ENCODE results near the gene LTBP1. TPM values are rescaled to one million over a fixed set of nuclear protein-coding genes. Genes with fewer than 3 reads are reported as not detected.

LTBP1 gene
- total RNA-seq, 1 experiment from 2014 or later, result 28.5 TPM

DNA sequence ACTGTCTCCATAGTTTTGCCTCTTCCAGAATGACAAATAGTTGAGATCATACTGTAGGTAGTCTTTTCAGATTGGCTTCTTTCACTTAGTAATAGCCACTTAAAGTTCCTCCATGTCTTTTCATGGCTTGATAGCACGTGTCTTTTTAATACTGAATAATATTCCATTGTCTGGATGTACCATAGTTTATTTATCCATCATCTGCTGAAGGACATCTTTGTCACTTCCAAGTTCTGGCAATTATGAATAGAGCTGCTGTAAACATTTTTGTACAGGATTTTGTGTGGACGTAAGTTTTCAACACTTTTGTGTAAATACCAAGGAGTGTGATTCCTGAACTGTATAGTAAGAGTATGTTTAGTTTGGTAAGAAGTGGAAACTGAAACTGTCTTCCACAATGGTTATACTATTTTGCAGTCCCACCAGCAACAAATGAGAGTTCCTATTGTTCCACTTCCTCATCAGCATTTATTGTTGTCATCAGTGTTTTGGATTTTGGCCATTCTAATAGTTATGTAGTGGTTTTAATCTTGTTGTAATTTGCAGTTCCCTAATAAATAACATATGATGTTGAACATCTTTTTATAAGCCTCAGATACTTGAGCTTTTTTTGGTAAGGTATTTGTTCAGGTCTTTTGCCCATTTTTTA is 18.9 kb downstream of the LTBP1 start:
- H3K23me2 ChIP-seq (ENCODE audit: insufficient read length, low read depth, low read length, poor library complexity, severe bottlenecking), result no peaks in the 10 kb centered on the region
- no peaks in the 10 kb centered on the region for H3K9me3 ChIP-seq (ENCODE audit: control insufficient read depth, low read depth, low read length)
- no peak overlapping the region for H3K4ac ChIP-seq (ENCODE audit: low read depth, low read length)
- Mint-ChIP-seq H3K9me3 (peaks cover 0 to 3% of the 10 kb centered on the region in 2 experiments; a peak in 2 of 5 replicates), H3K4me3 (no peak overlapping the region), H3K27ac (no peak overlapping the region), H3K36me3 (ENCODE audit: insufficient read depth in 1 of 3, low read depth in 3 of 3) (peaks cover 0 to 6% (median 2%) of the 10 kb centered on the region in 3 experiments; a peak in 4 of 7 replicates), H3K4me1 (peaks cover 2 to 6% of the 10 kb centered on the region in 2 experiments; a peak in 3 of 4 replicates), H3K27me3 (ENCODE audit: low read depth) (no peaks in the 10 kb centered on the region)
- no peak overlapping the region for H4K91ac ChIP-seq (ENCODE audit: insufficient read length, low read depth, low read length)
- H2BK12ac ChIP-seq (ENCODE audit: insufficient read length, low read depth, low read length), result no peak overlapping the region
- H2BK15ac ChIP-seq (ENCODE audit: low read depth, low read length), result no peak overlapping the region
- no CpG with 5 or more reads among the region's 2 CpGs for WGBS (ENCODE audit: extremely low coverage, insufficient read length, low lambda C conversion rate)
- H3K14ac ChIP-seq (ENCODE audit: insufficient read depth, low read length), result no peak overlapping the region
- TF ChIP-seq, protein P1, sequence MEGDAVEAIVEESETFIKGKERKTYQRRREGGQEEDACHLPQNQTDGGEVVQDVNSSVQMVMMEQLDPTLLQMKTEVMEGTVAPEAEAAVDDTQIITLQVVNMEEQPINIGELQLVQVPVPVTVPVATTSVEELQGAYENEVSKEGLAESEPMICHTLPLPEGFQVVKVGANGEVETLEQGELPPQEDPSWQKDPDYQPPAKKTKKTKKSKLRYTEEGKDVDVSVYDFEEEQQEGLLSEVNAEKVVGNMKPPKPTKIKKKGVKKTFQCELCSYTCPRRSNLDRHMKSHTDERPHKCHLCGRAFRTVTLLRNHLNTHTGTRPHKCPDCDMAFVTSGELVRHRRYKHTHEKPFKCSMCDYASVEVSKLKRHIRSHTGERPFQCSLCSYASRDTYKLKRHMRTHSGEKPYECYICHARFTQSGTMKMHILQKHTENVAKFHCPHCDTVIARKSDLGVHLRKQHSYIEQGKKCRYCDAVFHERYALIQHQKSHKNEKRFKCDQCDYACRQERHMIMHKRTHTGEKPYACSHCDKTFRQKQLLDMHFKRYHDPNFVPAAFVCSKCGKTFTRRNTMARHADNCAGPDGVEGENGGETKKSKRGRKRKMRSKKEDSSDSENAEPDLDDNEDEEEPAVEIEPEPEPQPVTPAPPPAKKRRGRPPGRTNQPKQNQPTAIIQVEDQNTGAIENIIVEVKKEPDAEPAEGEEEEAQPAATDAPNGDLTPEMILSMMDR (conservative IDR thresholded peaks at IDR 0.05), result no peak
- H3K4me2 ChIP-seq (ENCODE audit: insufficient read depth, insufficient read length, low read length), result no peak overlapping the region
- H2BK120ac ChIP-seq (ENCODE audit: low read depth, low read length, poor library complexity, severe bottlenecking), result no peak overlapping the region
- H3K79me1 ChIP-seq (ENCODE audit: insufficient read depth, low read depth, low read length, poor library complexity, severe bottlenecking), result no peaks in the 10 kb centered on the region
- no peak overlapping the region for H3K18ac ChIP-seq (ENCODE audit: insufficient read length, low read depth, low read length)
- no peak overlapping the region for H3K27ac ChIP-seq (ENCODE audit: insufficient read length, low read depth, low read length)
- no peak overlapping the region for H2AFZ ChIP-seq (ENCODE audit: low read length)
- H3K4me1 ChIP-seq (ENCODE audit: insufficient read depth, low read length), result no peaks in the 10 kb centered on the region; the same call in 1 of the 2 replicates
- H3K23ac ChIP-seq (ENCODE audit: insufficient read length, low read depth, low read length), result no peak overlapping the region
- no peak overlapping the region for H2BK5ac ChIP-seq (ENCODE audit: insufficient read length, low read length)
- no peak overlapping the region for H3K9ac ChIP-seq (ENCODE audit: extremely low read depth, insufficient read length, low read length)
- H3K27me3 ChIP-seq (ENCODE audit: insufficient read depth, low read length), result no peaks in the 10 kb centered on the region
- H2BK20ac ChIP-seq (ENCODE audit: low read depth, low read length, poor library complexity, severe bottlenecking), result no peak overlapping the region
- H3T11ph ChIP-seq (ENCODE audit: low read length), result no peak overlapping the region
- H3K79me2 ChIP-seq (ENCODE audit: insufficient read depth, low read length), result no peaks in the 10 kb centered on the region
- H3K56ac ChIP-seq (ENCODE audit: insufficient read length, low read depth, low read length), result no peak overlapping the region
- H4K20me1 ChIP-seq (ENCODE audit: control insufficient read depth, insufficient read depth, insufficient read length), result no peaks in the 10 kb centered on the region
- H2AK5ac ChIP-seq (ENCODE audit: insufficient read length, low read length), result no peak overlapping the region
- H4K8ac ChIP-seq (replicated peaks; ENCODE audit: insufficient read length, low read depth, low read length), result no peak overlapping the region
- H4K5ac ChIP-seq (ENCODE audit: insufficient read length, low read depth, low read length), result no peak overlapping the region
- DNase-seq, result no peak
